Stimulated activated naive CD8-positive, alpha-beta T cell treated with anti-CD3 and anti-CD28 coated beads, Interleukin-15, Interleukin-2, amounts not matched to agents 100 U/mL and 50 U/mL, for 24 hours (primary cell): ENCODE results near the gene NR1I2.

Experiments
- ATAC-seq: fragments of 150-1000 bp; cut with Tn5 transposase; one replicate; pipeline ENCODE4 v1.10.0; 2021
- DNase-seq: peaks from one replicate; pipeline ENCODE4 v3.0.0; 2021

Gene NR1I2

GRCh38 chr3:119819806-119820205, 37.9 kb downstream of the NR1I2 start:
- no peak for ATAC-seq
- no peak for DNase-seq

DNA sequence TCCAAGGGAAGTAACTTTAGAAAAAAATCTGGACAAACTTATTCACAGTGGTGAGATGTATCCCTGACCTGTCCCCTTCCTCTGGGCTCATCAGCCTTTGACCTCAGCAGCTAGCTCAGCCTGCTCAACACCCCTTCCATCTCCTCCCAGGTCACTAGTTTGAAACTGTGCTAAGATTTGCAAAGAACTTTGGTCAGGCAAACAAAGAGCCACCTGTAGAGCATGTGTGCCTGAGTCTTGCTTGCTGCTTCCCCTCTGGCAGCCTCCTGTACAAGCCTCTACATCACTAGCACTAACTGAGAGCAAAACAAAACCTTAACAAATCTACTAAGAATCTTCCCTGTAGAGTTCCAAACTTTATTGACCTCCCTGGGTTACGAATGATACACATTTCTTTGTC, 43.9 kb downstream of the NR1I2 start:
- DNase-seq, result no peak
- ATAC-seq, result no peak

DNA sequence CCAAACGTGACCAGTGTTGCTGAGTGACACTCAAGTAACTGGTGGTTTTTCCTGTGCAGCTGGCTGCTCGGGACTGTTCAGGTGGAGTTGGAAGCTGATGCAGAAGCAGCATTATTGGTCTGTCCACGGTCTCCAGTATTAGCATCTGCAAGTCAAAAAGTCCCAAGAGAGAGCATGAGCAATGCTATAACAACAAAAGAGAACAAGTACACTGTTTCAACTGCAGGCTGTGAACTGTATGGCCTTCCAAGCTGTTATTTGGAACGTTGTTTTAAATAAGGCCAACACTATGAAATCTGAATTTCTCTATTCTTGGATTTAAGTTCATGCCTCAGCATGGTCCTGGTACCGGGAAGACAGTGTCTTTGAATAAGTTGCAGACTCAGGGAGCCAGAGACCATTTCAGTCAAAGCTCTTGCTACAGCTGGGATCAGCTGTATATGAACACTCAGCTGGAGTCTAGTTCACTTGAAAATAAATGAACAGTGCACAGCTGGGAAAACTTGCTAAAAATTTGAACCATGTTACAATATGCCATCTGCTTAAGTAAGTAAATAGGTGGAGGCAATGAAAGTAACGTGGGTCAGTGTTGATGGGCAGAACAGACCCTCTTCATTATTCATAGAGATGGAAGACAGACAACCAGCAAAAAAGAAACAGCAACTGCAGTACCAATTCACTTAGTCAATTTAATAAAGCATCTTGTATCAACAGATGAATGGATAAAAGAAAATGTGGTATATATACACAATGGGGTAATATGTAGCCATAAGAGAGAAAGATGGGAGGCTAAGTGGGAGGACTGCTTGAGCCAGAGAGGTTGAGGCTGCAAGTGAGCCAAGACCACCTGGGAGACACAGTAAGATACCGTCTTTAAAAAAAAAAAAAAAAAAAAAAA, 45.1 kb downstream of the NR1I2 start:
- no peak for DNase-seq
- no peak for ATAC-seq

DNA sequence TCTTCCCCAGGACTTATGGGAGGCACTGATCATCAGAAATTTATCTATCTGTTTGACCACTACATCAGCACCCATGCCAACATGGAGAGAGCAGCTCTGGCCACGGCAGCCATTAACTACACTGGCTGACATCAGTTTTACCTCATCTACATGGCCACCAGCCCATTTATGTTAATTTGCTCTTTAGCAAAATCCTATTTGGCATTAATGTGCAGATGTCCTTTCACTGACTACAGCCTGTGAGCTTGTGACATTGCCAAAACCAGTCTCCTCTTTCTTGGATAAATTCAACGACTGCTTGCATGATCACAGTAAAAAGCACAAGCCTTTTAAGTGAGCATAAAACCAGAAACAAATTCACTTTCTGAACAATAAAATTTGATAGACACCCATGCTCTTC, 47.5 kb downstream of the NR1I2 start:
- no peak for DNase-seq
- no peak for ATAC-seq

GRCh38 chr3:119831022-119831421, 49.1 kb downstream of the NR1I2 start:
- no peak for DNase-seq
- no peak for ATAC-seq

DNA sequence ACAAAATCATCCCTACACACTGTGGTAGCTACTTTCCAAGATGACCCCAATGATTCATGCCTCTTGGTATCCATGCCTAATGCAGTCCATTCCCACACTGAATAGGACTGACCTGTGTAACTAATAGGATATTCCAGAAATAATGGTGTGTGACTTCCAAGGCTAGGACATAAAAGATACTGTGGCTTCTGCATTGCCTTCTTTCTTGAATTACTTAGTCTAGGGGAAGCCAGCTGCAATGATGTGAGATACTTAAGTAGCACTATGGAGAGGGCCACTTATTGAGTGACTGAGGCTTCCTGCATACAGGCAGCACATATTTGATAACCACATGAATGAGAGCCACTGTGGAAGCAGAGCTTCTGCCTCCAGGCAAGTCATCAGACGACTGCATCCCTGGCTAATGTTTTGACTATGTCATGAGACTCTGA, 50.1 kb downstream of the NR1I2 start:
- DNase-seq, result no peak
- no peak for ATAC-seq

DNA sequence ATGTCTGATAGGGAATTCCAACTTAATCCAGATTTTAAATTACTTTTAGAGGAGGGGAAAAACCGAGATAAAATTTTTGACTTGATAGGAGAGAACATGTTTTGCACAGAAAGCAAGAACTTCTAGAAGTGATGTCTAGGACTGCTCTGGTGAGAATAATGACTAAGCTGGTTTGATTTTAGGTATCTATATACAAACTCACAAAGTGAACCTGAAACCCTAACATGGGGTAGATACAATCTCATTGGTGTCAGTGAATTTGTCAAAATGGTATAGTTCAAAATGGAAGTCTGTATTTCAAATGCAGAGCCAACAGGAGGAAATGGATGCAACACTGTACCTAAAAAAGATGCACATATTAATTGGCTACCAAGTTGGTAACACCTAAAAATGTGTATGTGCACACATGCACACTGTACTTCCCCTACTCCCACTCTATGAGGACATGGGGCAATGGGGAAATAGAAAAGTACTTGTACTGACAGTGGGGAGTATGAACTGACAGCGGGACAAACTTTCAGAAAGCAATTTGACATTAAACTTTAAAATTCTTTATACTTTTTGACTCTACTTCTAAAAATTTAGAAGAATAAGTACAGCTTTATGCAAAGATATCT, 53.0 kb downstream of the NR1I2 start:
- no peak for DNase-seq
- ATAC-seq, result no peak

GRCh38 chr3:119835556-119835955, 53.7 kb downstream of the NR1I2 start:
- ATAC-seq (no peak), DNase-seq (no peak)

DNA sequence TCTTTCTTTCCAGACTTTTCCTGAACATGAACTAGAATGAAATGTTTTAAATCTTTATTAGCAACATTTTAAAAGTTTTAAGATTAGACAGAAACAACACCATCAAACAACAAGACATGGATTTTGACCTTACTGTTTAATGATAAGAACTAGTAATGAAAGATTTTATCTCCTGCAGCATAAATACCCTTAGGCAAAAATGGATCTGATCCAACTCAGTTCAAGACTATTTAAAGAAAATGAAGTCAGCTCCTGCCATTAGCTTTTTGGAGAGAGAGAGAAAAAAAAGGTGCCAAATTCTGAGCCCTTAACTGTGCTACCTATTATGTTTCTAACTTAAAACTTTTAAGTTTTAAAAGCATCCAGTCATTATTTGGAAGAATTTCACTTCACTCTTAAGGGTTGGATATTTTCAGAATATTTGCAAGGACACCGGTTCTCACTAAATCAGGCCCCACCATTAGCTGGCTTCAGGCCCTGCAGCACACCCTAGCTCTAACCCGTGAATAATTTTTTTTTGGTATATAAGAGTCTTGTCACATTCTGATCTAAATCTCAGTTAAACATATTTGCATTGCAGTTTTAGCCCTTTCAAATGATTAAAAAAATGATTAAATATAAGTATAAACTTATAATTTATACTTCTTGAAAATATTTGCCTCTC, 60.0 kb downstream of the NR1I2 start:
- ATAC-seq (no peak), DNase-seq (no peak)

GRCh38 chr3:119849126-119849525, 67.2 kb downstream of the NR1I2 start:
- no peak for DNase-seq
- no peak for ATAC-seq

- ATAC-seq, result no peak
- no peak for DNase-seq
Observed at GRCh38 chr3:119856695-119857094, 74.8 kb downstream of the NR1I2 start.

GRCh38 chr3:119858957-119859356, 77.1 kb downstream of the NR1I2 start:
- ATAC-seq, result no peak
- DNase-seq, result no peak

GRCh38 chr3:119859728-119860127, 77.8 kb downstream of the NR1I2 start:
- no peak for DNase-seq
- ATAC-seq, result no peak

DNA sequence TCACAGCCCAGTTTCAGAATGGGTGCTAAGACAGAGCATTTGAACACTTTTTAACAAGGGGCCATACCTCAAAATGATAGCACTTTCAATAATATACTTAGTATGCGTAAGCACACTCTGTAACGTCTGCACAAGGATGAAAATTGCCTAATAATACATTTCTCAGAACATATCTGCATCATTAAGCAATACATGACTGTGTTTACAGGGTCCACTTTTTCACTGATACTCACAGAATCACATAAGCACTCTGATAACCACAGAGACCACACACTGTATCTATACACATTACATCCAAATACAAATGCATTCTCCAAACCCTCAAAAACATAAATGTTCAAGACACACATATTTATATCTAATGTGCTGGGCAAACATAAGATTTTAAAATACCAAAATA, 79.8 kb downstream of the NR1I2 start:
- DNase-seq (no peak), ATAC-seq (no peak)

DNA sequence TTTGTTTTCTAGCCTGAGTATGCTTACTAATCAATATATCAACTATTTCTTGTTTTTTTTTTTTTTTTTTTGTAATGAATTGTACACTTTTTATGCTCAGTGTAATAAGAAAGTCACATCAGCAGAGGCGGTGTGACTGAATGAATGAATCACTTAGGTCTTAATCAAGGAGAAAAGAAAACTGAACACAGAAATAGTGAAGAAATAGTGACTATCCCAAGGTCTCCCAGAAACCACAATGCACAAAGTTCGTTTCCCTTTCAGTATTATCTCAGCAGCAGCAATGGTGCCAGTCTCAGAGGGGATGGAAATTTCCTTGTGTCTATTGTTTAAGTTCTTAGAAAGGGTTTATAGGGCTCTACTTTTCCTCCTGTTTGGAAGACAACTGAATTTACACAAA, 80.7 kb downstream of the NR1I2 start:
- no peak for DNase-seq
- ATAC-seq, result no peak

DNA sequence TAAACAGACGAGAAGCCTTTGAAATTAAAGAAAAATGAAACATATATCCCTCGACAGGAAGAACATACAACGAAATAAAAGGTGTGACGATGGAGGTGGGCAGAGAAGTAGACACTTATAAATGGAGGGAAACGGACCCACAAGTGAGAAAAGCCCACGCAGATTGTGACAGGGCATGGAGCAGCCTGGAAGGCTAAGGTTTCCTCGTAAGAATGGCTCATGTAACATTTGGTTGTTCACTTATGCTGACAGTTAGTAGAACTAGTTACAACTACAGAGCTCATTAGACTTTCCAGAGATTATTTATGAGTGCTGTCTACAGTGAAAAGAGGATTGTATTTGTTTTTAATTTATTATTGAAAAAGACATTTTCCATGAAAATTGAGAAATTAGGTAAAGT, 82.6 kb downstream of the NR1I2 start:
- DNase-seq (no peak), ATAC-seq (no peak)
